Measurements from ENCODE around the gene RGP1.

- TF ChIP-seq EZH2 (IDR thresholded peaks at IDR 0.05; ENCODE audit: low read depth) (no peak), CTCF (conservative IDR thresholded peaks at IDR 0.05) (no peak)
Measured at GRCh38 chr9:35776018-35776417, 26.9 kb downstream of the RGP1 start.
